Neural cell (in vitro differentiated cells): Measurements from ENCODE around the gene CCP110. TPM values are rescaled to one million over a fixed set of nuclear protein-coding genes. Genes with fewer than 3 reads are reported as not detected.
A peak's percentile ranks its signal among the peaks of the same experiment; 100 is the strongest.

ENCODE experiments used
- H2AFZ ChIP-seq: fragments of 200-600, 300-800 bp; sonication (generic), shearing (Covaris generic); 2 replicates; pipeline ENCODE4 v1.6.0; 2014; ENCODE audit warnings: low read depth, mild to moderate bottlenecking, antibody characterized with exemption, low read length, moderate library complexity
- H3F3A ChIP-seq: fragments of 200-600 bp; shearing (Covaris generic); 2 replicates; pipeline ENCODE4 v1.6.1; 2016; ENCODE audit warnings: mild to moderate bottlenecking, moderate library complexity, mixed read lengths, antibody characterized with exemption, low read length; ENCODE audit not compliant: insufficient read depth, poor library complexity, severe bottlenecking
- H3K27ac ChIP-seq: fragments of 200-600, 300-800 bp; sonication (generic), shearing (Covaris generic); 2 replicates; pipeline ENCODE4 v1.5.1; 2014; ENCODE audit warnings: mild to moderate bottlenecking, low read length, moderate library complexity
- H3K27me3 ChIP-seq: fragments of 300-800, 200-600 bp; sonication (generic), shearing (Covaris generic); 2 replicates; pipeline ENCODE4 v1.6.0; 2014; ENCODE audit warnings: mild to moderate bottlenecking, low read depth, low read length, moderate library complexity; ENCODE audit not compliant: insufficient read depth
- H3K36me3 ChIP-seq: fragments of 300-800, 200-600 bp; sonication (generic), shearing (Covaris generic); 2 replicates; pipeline ENCODE4 v1.5.1; 2014; ENCODE audit warnings: mild to moderate bottlenecking, antibody characterized with exemption, low read length, moderate library complexity; ENCODE audit not compliant: insufficient read depth
- H3K4me2 ChIP-seq: fragments of 300-800, 200-600 bp; sonication (generic), shearing (Covaris generic); 2 replicates; pipeline ENCODE4 v1.6.0; 2014; ENCODE audit warnings: mild to moderate bottlenecking, low read length
- H3K4me3 ChIP-seq: fragments of 300-800, 200-600 bp; sonication (generic), shearing (Covaris generic); 2 replicates; pipeline ENCODE4 v1.5.1; 2014; ENCODE audit warnings: mild to moderate bottlenecking, low read length, moderate library complexity
- H3K79me2 ChIP-seq: fragments of 200-600 bp; shearing (Covaris generic); replicated peaks from 2 replicates; pipeline ENCODE4 v1.6.0; 2014; ENCODE audit warnings: mild to moderate bottlenecking, low read length, moderate library complexity; ENCODE audit not compliant: insufficient read depth
- H3K9ac ChIP-seq: fragments of 300-800, 200-600 bp; sonication (generic), shearing (Covaris generic); 2 replicates; pipeline ENCODE4 v1.6.1; 2016; ENCODE audit warnings: mild to moderate bottlenecking, low read length, mixed read lengths
- H3K9me2 ChIP-seq: fragments of 200-600 bp; shearing (Covaris generic); 2 replicates; pipeline ENCODE4 v1.6.1; 2016; ENCODE audit warnings: mild to moderate bottlenecking, low read length, mixed read lengths; ENCODE audit not compliant: insufficient read depth
- H3K9me3 ChIP-seq: fragments of 200-600, 300-800 bp; sonication (generic), shearing (Covaris generic); 2 replicates; pipeline ENCODE4 v1.6.1; 2016; ENCODE audit warnings: mild to moderate bottlenecking, mixed run types, low read length, moderate library complexity, mixed read lengths
- H4K20me1 ChIP-seq: fragments of 200-600 bp; shearing (Covaris generic); 2 replicates; pipeline ENCODE4 v1.6.1; 2016; ENCODE audit warnings: mild to moderate bottlenecking, mixed run types; ENCODE audit not compliant: insufficient read depth
- EP300 ChIP-seq: fragments of 450-650 bp; conservative IDR thresholded peaks from 2 replicates; pipeline ENCODE4 v1.6.1; 2014; ENCODE audit warnings: antibody characterized with exemption, mild to moderate bottlenecking, moderate library complexity; ENCODE audit not compliant: poor library complexity, severe bottlenecking
- EZH2 ChIP-seq: fragments of 200-600, 300-800 bp; shearing (Covaris generic), sonication (generic); IDR thresholded peaks from 2 replicates; pipeline ENCODE4 v1.6.1; 2014; ENCODE audit warnings: antibody characterized with exemption, low read length, borderline replicate concordance, mild to moderate bottlenecking; ENCODE audit not compliant: insufficient read depth, poor library complexity, severe bottlenecking
- MXI1 ChIP-seq: fragments of 450-650 bp; conservative IDR thresholded peaks from 2 replicates; pipeline ENCODE4 v1.6.1; 2014; ENCODE audit warnings: antibody characterized with exemption, mild to moderate bottlenecking; ENCODE audit not compliant: poor library complexity, severe bottlenecking
- POLR2AphosphoS5 ChIP-seq: IDR thresholded peaks from 2 replicates; pipeline ENCODE4 v1.6.1; 2012
- RAD21 ChIP-seq: fragments of 450-650 bp; conservative IDR thresholded peaks from 2 replicates; pipeline ENCODE4 v1.6.1; 2014; ENCODE audit warnings: antibody characterized with exemption, mild to moderate bottlenecking, moderate library complexity
- REST ChIP-seq: IDR thresholded peaks from 2 replicates; pipeline ENCODE4 v1.6.1; 2012; ENCODE audit warnings: borderline replicate concordance
- SMC3 ChIP-seq: fragments of 450-650 bp; conservative IDR thresholded peaks from 2 replicates; pipeline ENCODE4 v1.6.1; 2014; ENCODE audit warnings: antibody characterized with exemption, mild to moderate bottlenecking, moderate library complexity; ENCODE audit not compliant: poor library complexity
- TAF1 ChIP-seq: IDR thresholded peaks from 2 replicates; pipeline ENCODE4 v1.6.1; 2012; ENCODE audit warnings: low read depth
- polyA plus RNA-seq: library from polyadenylated mRNA; depleted of rRNA; stranded (reverse); fragments of >200 nt; gene quantifications from 2 replicates; pipeline ENCODE4 v1.2.3, GENCODE V29; 2014
- TF ChIP-seq, protein P1 (sequence below): fragments of 450-650 bp; IDR thresholded peaks from 2 replicates; pipeline ENCODE4 v1.5.1; 2014; ENCODE audit warnings: antibody characterized with exemption, mild to moderate bottlenecking, moderate library complexity; ENCODE audit not compliant: poor library complexity, severe bottlenecking

Gene CCP110
- polyA plus RNA-seq, 1 donor from 2014 or later = 40.3 TPM

DNA sequence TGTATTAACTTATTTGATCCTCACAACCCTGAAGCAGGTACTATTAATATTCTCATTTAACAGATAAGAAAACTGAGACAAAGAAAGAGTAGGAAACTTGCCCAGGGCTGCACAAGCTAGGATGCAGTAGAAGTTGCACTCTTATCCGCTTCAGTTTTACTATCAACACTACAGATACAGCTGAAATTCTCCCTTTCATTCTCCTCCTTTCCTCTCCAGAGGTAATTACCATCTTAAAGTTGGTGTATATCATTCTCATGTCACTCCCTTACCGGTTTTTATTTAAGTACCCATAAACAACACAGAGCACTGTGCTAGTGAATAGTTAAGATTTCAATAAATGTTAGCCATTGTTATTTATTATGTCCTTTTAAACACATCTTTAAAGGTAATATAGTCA is 5.4 kb upstream of the CCP110 start:
- Histone ChIP-seq H3F3A (peaks cover 6% of the 10 kb centered on the region), H3K36me3 (peaks cover 8% of the 10 kb centered on the region), H4K20me1 (no peaks in the 10 kb centered on the region), H3K27ac (no peak overlapping the region), H3K4me2 (no peak overlapping the region), H3K9me3 (no peaks in the 10 kb centered on the region), H3K9ac (no peak overlapping the region), H3K4me3 (peak overlapping the region; percentile 43), H2AFZ (no peak overlapping the region), H3K9me2 (no peaks in the 10 kb centered on the region), H3K79me2 (peaks cover 33% of the 10 kb centered on the region), H3K27me3 (no peaks in the 10 kb centered on the region)
- TF ChIP-seq RAD21 (no peak), TAF1 (no peak), EP300 (no peak), EZH2 (no peak), POLR2AphosphoS5 (no peak), MXI1 (no peak), REST (no peak), SMC3 (no peak)
- TF ChIP-seq, protein P1, sequence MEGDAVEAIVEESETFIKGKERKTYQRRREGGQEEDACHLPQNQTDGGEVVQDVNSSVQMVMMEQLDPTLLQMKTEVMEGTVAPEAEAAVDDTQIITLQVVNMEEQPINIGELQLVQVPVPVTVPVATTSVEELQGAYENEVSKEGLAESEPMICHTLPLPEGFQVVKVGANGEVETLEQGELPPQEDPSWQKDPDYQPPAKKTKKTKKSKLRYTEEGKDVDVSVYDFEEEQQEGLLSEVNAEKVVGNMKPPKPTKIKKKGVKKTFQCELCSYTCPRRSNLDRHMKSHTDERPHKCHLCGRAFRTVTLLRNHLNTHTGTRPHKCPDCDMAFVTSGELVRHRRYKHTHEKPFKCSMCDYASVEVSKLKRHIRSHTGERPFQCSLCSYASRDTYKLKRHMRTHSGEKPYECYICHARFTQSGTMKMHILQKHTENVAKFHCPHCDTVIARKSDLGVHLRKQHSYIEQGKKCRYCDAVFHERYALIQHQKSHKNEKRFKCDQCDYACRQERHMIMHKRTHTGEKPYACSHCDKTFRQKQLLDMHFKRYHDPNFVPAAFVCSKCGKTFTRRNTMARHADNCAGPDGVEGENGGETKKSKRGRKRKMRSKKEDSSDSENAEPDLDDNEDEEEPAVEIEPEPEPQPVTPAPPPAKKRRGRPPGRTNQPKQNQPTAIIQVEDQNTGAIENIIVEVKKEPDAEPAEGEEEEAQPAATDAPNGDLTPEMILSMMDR = no peak

DNA sequence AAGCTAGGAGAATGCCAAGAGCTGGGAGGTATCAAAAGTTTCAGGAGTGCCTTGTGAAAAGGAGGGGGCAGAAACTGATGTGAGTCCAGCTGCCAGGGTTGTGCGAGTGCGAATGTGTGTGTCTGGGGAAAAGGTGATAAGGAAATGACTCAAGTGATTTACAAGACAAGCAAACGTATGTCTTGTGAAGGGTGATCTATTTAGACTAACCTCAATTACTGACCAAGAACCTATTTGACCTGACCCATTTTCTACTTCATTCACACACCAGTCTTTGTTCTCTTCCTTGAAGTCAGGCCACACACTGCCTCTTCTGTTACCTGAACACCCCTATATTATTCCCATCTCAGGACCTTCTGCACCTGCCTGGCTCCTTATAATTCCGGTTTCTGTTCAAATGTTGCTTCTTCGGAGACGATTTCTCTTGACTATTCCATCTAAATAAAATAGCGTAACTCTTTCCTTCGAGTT is 2.8 kb upstream of the CCP110 start:
- Histone ChIP-seq H3K36me3 (no peaks in the 10 kb centered on the region), H3K4me3 (peak overlapping the region; percentile 82), H4K20me1 (no peaks in the 10 kb centered on the region), H3K27me3 (no peaks in the 10 kb centered on the region), H3K4me2 (peak overlapping the region; percentile 64), H3F3A (peaks cover 6% of the 10 kb centered on the region), H3K79me2 (peaks cover 43% of the 10 kb centered on the region), H3K9me2 (no peaks in the 10 kb centered on the region), H3K9me3 (no peaks in the 10 kb centered on the region), H3K27ac (peak overlapping the region; percentile 92), H2AFZ (no peak overlapping the region), H3K9ac (peak overlapping the region; percentile 90)
- no peak for TF ChIP-seq EZH2
- TF ChIP-seq TAF1 = no peak
- TF ChIP-seq POLR2AphosphoS5 = no peak
- TF ChIP-seq RAD21 = no peak
- TF ChIP-seq SMC3 = no peak
- TF ChIP-seq, protein P1 = no peak
- no peak for TF ChIP-seq REST
- TF ChIP-seq MXI1 = no peak
- TF ChIP-seq EP300 = no peak
